Amygdala (tissue), 56 donors: ENCODE measurements around the gene FBXO34.
A peak's percentile ranks its signal among the peaks of the same experiment; 100 is the strongest.

Experiments used
- DNase-seq, 56 donors: peaks; one replicate each; lab custom pipeline; 2025; lab: John Stamatoyannopoulos, UW

Gene FBXO34

GRCh38 chr14:55270832-55271571 is at the start of gene FBXO34:
Gene FBXO34, plus strand, starts transcription at chr14:55271421. Its CDS starts 78,970 bp downstream, at chr14:55350391.
- DNase-seq = peak; percentile 61 to 100 (median 94)

- no peak for DNase-seq
These were observed 49.3 kb upstream of the FBXO34 start for GRCh38 chr14:55221968-55222367.

- no peak for DNase-seq
These were observed 47.9 kb upstream of the FBXO34 start for GRCh38 chr14:55223364-55223763.

- DNase-seq = no peak
These were observed 43.0 kb upstream of the FBXO34 start for GRCh38 chr14:55228261-55228660.

- DNase-seq = no peak
These were observed 37.6 kb upstream of the FBXO34 start for GRCh38 chr14:55233591-55233990.

- DNase-seq = no peak
These were observed 33.1 kb upstream of the FBXO34 start for GRCh38 chr14:55238019-55238680.

- DNase-seq = no peak
These were observed 31.9 kb upstream of the FBXO34 start for GRCh38 chr14:55239320-55239719.

- peak in 1 of 56 donors; percentile 1 for DNase-seq
These were observed 30.6 kb upstream of the FBXO34 start for GRCh38 chr14:55240526-55241178.

GRCh38 chr14:55241673-55242072 is 29.5 kb upstream of the FBXO34 start:
- DNase-seq = no peak

- no peak for DNase-seq
These were observed 27.8 kb upstream of the FBXO34 start for GRCh38 chr14:55243386-55243785.

GRCh38 chr14:55243813-55244212 is 27.4 kb upstream of the FBXO34 start:
- no peak for DNase-seq

- no peak for DNase-seq
These were observed 25.5 kb upstream of the FBXO34 start for GRCh38 chr14:55245657-55246268.

- DNase-seq = no peak
These were observed 22.8 kb upstream of the FBXO34 start for GRCh38 chr14:55248411-55248810.

- DNase-seq = no peak
These were observed 21.8 kb upstream of the FBXO34 start for GRCh38 chr14:55249423-55249822.

GRCh38 chr14:55253276-55253675 is 17.9 kb upstream of the FBXO34 start:
- no peak for DNase-seq

GRCh38 chr14:55254581-55254980 is 16.6 kb upstream of the FBXO34 start:
- no peak for DNase-seq

GRCh38 chr14:55255979-55256378 is 15.2 kb upstream of the FBXO34 start:
- no peak for DNase-seq

- DNase-seq = peak in 1 of 56 donors; percentile 7
These were observed 14.6 kb upstream of the FBXO34 start for GRCh38 chr14:55256586-55256985.

GRCh38 chr14:55265197-55265596 is 6.0 kb upstream of the FBXO34 start:
- no peak for DNase-seq

GRCh38 chr14:55267820-55268219 is 3.4 kb upstream of the FBXO34 start:
- no peak for DNase-seq
